ENCODE measurements around the gene ATN1.
"Not testable (repeated sequence)": the region's sequence is repeated elsewhere in the genome, so short reads cannot be mapped to it uniquely, and the experiment has no call there.

Gene ATN1

GRCh38 chr12:6904280-6905276, 23.2 kb upstream of the ATN1 start, which contains the start of gene LRRC23:
Gene LRRC23 (plus strand): TSS chr12:6904822. CDS start chr12:6905634, 812 bp downstream.
- Histone ChIP-seq H3K4me3 (ENCODE audit: low read length) (peak within 1 kb of the TSS; percentile 22; the same call in 1 of the 2 replicates), H3K9me3 (ENCODE audit: control insufficient read depth, insufficient read depth, low read length) (no peaks in the 10 kb centered on the region), H3K27me3 (ENCODE audit: control insufficient read depth, insufficient read depth, low read length) (no peaks in the 10 kb centered on the region), H3K4me1 (ENCODE audit: control insufficient read depth, insufficient read depth, low read length) (no peaks in the 10 kb centered on the region; the same call in 1 of the 2 replicates), H3K36me3 (ENCODE audit: control insufficient read depth, insufficient read depth, low read length) (no peaks in the 10 kb centered on the region), H3K27ac (ENCODE audit: low read length) (no peak within 1 kb of the TSS)
- peak; percentile 99 for DNase-seq (ENCODE audit: low read depth, low spot score)
- no CpG with 5 or more reads among the region's 34 CpGs for WGBS (ENCODE audit: insufficient coverage, insufficient read length)

- no CpG with 5 or more reads among the region's 5 CpGs for WGBS (ENCODE audit: insufficient coverage, insufficient read length)
- H3K27me3 ChIP-seq (ENCODE audit: control insufficient read depth, insufficient read depth, low read length): no peaks in the 10 kb centered on the region
- H3K4me3 ChIP-seq (ENCODE audit: low read length): no peak overlapping the region
- no peak for DNase-seq (ENCODE audit: low read depth, low spot score)
- no peaks in the 10 kb centered on the region; the same call in 1 of the 2 replicates for H3K4me1 ChIP-seq (ENCODE audit: control insufficient read depth, insufficient read depth, low read length)
- no peaks in the 10 kb centered on the region for H3K9me3 ChIP-seq (ENCODE audit: control insufficient read depth, insufficient read depth, low read length)
- no peak overlapping the region for H3K27ac ChIP-seq (ENCODE audit: low read length)
- no peaks in the 10 kb centered on the region for H3K36me3 ChIP-seq (ENCODE audit: control insufficient read depth, insufficient read depth, low read length)
Measured at GRCh38 chr12:6905414-6906040, 22.2 kb upstream of the ATN1 start.

GRCh38 chr12:6908141-6908540, 19.6 kb upstream of the ATN1 start:
- not testable (repeated sequence) for H3K4me1 ChIP-seq (ENCODE audit: control insufficient read depth, insufficient read depth, low read length); H3K27ac ChIP-seq (ENCODE audit: low read length); H3K9me3 ChIP-seq (ENCODE audit: control insufficient read depth, insufficient read depth, low read length); H3K4me3 ChIP-seq (ENCODE audit: low read length); H3K27me3 ChIP-seq (ENCODE audit: control insufficient read depth, insufficient read depth, low read length); H3K36me3 ChIP-seq (ENCODE audit: control insufficient read depth, insufficient read depth, low read length); DNase-seq (ENCODE audit: low read depth, low spot score)
- WGBS (ENCODE audit: insufficient coverage, insufficient read length): no CpG with 5 or more reads among the region's 11 CpGs

- Histone ChIP-seq H3K36me3 (ENCODE audit: control insufficient read depth, insufficient read depth, low read length) (no peaks in the 10 kb centered on the region), H3K9me3 (ENCODE audit: control insufficient read depth, insufficient read depth, low read length) (no peaks in the 10 kb centered on the region), H3K27me3 (ENCODE audit: control insufficient read depth, insufficient read depth, low read length) (no peaks in the 10 kb centered on the region), H3K27ac (ENCODE audit: low read length) (no peak overlapping the region), H3K4me1 (ENCODE audit: control insufficient read depth, insufficient read depth, low read length) (peaks cover 5% of the 10 kb centered on the region), H3K4me3 (ENCODE audit: low read length) (no peak overlapping the region)
- no CpG with 5 or more reads among the region's 4 CpGs for WGBS (ENCODE audit: insufficient coverage, insufficient read length)
- DNase-seq (ENCODE audit: low read depth, low spot score): no peak
Measured at GRCh38 chr12:6909421-6910145, 18.2 kb upstream of the ATN1 start.

GRCh38 chr12:6912164-6912935, 15.4 kb upstream of the ATN1 start:
- Histone ChIP-seq H3K9me3 (ENCODE audit: control insufficient read depth, insufficient read depth, low read length) (no peaks in the 10 kb centered on the region), H3K27ac (ENCODE audit: low read length) (no peak overlapping the region), H3K4me1 (ENCODE audit: control insufficient read depth, insufficient read depth, low read length) (peaks cover 5% of the 10 kb centered on the region; the same call in 1 of the 2 replicates), H3K36me3 (ENCODE audit: control insufficient read depth, insufficient read depth, low read length) (peaks cover 11% of the 10 kb centered on the region), H3K27me3 (ENCODE audit: control insufficient read depth, insufficient read depth, low read length) (no peaks in the 10 kb centered on the region), H3K4me3 (ENCODE audit: low read length) (no peak overlapping the region)
- WGBS (ENCODE audit: insufficient coverage, insufficient read length): no CpG with 5 or more reads among the region's 15 CpGs
- DNase-seq (ENCODE audit: low read depth, low spot score): no peak

- no CpG with 5 or more reads among the region's 68 CpGs for WGBS (ENCODE audit: insufficient coverage, insufficient read length)
- H3K27ac ChIP-seq (ENCODE audit: low read length): no peak within 1 kb of the TSS
- no peaks in the 10 kb centered on the region for H3K9me3 ChIP-seq (ENCODE audit: control insufficient read depth, insufficient read depth, low read length)
- peaks cover 5% of the 10 kb centered on the region; the same call in 1 of the 2 replicates for H3K4me1 ChIP-seq (ENCODE audit: control insufficient read depth, insufficient read depth, low read length)
- H3K4me3 ChIP-seq (ENCODE audit: low read length): peak within 1 kb of the TSS; percentile 89
- H3K27me3 ChIP-seq (ENCODE audit: control insufficient read depth, insufficient read depth, low read length): no peaks in the 10 kb centered on the region
- H3K36me3 ChIP-seq (ENCODE audit: control insufficient read depth, insufficient read depth, low read length): peaks cover 13% of the 10 kb centered on the region
- no peak for DNase-seq (ENCODE audit: low read depth, low spot score)
Measured at GRCh38 chr12:6914246-6914946, 13.4 kb upstream of the ATN1 start, which contains the start of gene ENO2. Gene ENO2 (plus strand): TSS chr12:6914580. CDS start chr12:6915833, 1,253 bp downstream.

GRCh38 chr12:6914947-6915788, 12.6 kb upstream of the ATN1 start:
- no peaks in the 10 kb centered on the region for H3K27me3 ChIP-seq (ENCODE audit: control insufficient read depth, insufficient read depth, low read length)
- H3K9me3 ChIP-seq (ENCODE audit: control insufficient read depth, insufficient read depth, low read length): no peaks in the 10 kb centered on the region
- WGBS (ENCODE audit: insufficient coverage, insufficient read length): no CpG with 5 or more reads among the region's 29 CpGs
- peaks cover 13% of the 10 kb centered on the region for H3K36me3 ChIP-seq (ENCODE audit: control insufficient read depth, insufficient read depth, low read length)
- H3K27ac ChIP-seq (ENCODE audit: low read length): no peak overlapping the region
- peak overlapping the region; percentile 89 for H3K4me3 ChIP-seq (ENCODE audit: low read length)
- peaks cover 5% of the 10 kb centered on the region; the same call in 1 of the 2 replicates for H3K4me1 ChIP-seq (ENCODE audit: control insufficient read depth, insufficient read depth, low read length)
- DNase-seq (ENCODE audit: low read depth, low spot score): no peak

- no peak overlapping the region for H3K4me3 ChIP-seq (ENCODE audit: low read length)
- no CpG with 5 or more reads among the region's 14 CpGs for WGBS (ENCODE audit: insufficient coverage, insufficient read length)
- peaks cover 5% of the 10 kb centered on the region; the same call in 1 of the 2 replicates for H3K4me1 ChIP-seq (ENCODE audit: control insufficient read depth, insufficient read depth, low read length)
- no peaks in the 10 kb centered on the region for H3K27me3 ChIP-seq (ENCODE audit: control insufficient read depth, insufficient read depth, low read length)
- peaks cover 13% of the 10 kb centered on the region for H3K36me3 ChIP-seq (ENCODE audit: control insufficient read depth, insufficient read depth, low read length)
- H3K27ac ChIP-seq (ENCODE audit: low read length): no peak overlapping the region
- H3K9me3 ChIP-seq (ENCODE audit: control insufficient read depth, insufficient read depth, low read length): no peaks in the 10 kb centered on the region
- no peak for DNase-seq (ENCODE audit: low read depth, low spot score)
Measured at GRCh38 chr12:6915789-6916285, 11.9 kb upstream of the ATN1 start.

Measured in iPS DF 6.9 (cell line).